Right cardiac atrium (tissue), 5 donors: ENCODE results near the gene TIMM29. TPM values are rescaled to one million over a fixed set of nuclear protein-coding genes. Genes with fewer than 3 reads are reported as not detected.

Experiments
- ATAC-seq, 2 donors: fragments of 200-7000 bp; cut with Tn5 transposase; one replicate each; pipeline versions ENCODE4 v1.8.0 to v1.9.1; 2020; ENCODE audit warnings: moderate library complexity in 2 of 2, mild to moderate bottlenecking in 1 of 2
- DNase-seq, 3 donors: peaks; one replicate each; pipeline ENCODE4 v3.0.0-alpha.2; 2020
- H3K27ac ChIP-seq: one replicate; pipeline ENCODE4 v1.5.1; 2013; ENCODE audit warnings: mild to moderate bottlenecking, low read length, control low read depth, moderate library complexity
- H3K27me3 ChIP-seq: one replicate; pipeline ENCODE4 v1.6.1; 2013; ENCODE audit not compliant: control insufficient read depth, insufficient read depth
- H3K4me1 ChIP-seq: one replicate; pipeline ENCODE4 v1.6.1; 2013; ENCODE audit warnings: low read length; ENCODE audit not compliant: control insufficient read depth, insufficient read depth
- H3K4me3 ChIP-seq: one replicate; pipeline ENCODE4 v1.5.1; 2013; ENCODE audit warnings: low read length, control low read depth
- H3K9me3 ChIP-seq: one replicate; pipeline ENCODE4 v1.6.1; 2013; ENCODE audit warnings: low read length; ENCODE audit not compliant: control insufficient read depth
- WGBS: extraction: QIAGEN DNeasy Blood & Tissue Kit; methylation state at CpG from one replicate; pipeline ENCODE4 v1.1.7; 2013; 5-methylcytosine and 5-hydroxymethylcytosine counted together
- intact Hi-C, 4 donors: fragments of 100-400 bp; cut with DNase I; formaldehyde crosslinking; loops; one replicate each; pipeline versions ENCODE4 v1.11.0 to v1.14.0; 2022 to 2023
- polyA plus RNA-seq: library from polyadenylated mRNA; stranded (reverse); fragments of 200-250 nt; gene quantifications from one replicate; pipeline ENCODE4 v1.2.3, GENCODE V29; 2013
- total RNA-seq, 4 donors: library from RNA; stranded (reverse); fragmentation: NEBNext Ultra II Directional; extraction: Animal tissue kit (Norgen Biotek cat#: 25700); gene quantifications; one replicate each; pipeline ENCODE4 v1.2.1, GENCODE V29; 2021
- donor health status: healthy with polysubstance abuse.
- donor health status: DM: no; HTN: yes; CAD: no.
- donor health status: DM: no; HTN: no; CAD: no.
- donor health status: DM: no; HTN: yes; CAD: no; lungs with severe emphysema.
- donor health status: DM: yes; HTN: yes; CAD: no.

The TIMM29 gene
- total and polyA plus RNA-seq, 5 donors = 12.2 to 14.5 (median 13.6) TPM

GRCh38 chr19:10913716-10914340 is 14.8 kb upstream of the TIMM29 start:
- no peak for ATAC-seq
- intact Hi-C loops = no loop called here

GRCh38 chr19:10915130-10916091 is 13.2 kb upstream of the TIMM29 start:
- no peaks in the 10 kb centered on the region for H3K4me1 ChIP-seq
- intact Hi-C loops = loop anchor here in 1 of 4 donors (5.0 kb wide), 1 partner anchor 38 kb away; no protein-coding TSS in a partner anchor
- no peak for DNase-seq
- 89% methylated on average over 19 of the region's 19 CpGs for WGBS
- no peaks in the 10 kb centered on the region for H3K9me3 ChIP-seq
- ATAC-seq = peak in 1 of 2 donors; percentile 6
- no peaks in the 10 kb centered on the region for H3K27me3 ChIP-seq
- H3K27ac ChIP-seq = no peak overlapping the region
- H3K4me3 ChIP-seq = no peak overlapping the region

More at GRCh38 chr19:10913716-10914340, 14.8 kb upstream of the TIMM29 start:
- Histone ChIP-seq H3K27me3 (no peaks in the 10 kb centered on the region), H3K4me3 (no peak overlapping the region), H3K9me3 (no peaks in the 10 kb centered on the region), H3K27ac (no peak overlapping the region), H3K4me1 (no peaks in the 10 kb centered on the region)
- no peak for DNase-seq
- 94% methylated on average over 24 of the region's 24 CpGs for WGBS

DNA sequence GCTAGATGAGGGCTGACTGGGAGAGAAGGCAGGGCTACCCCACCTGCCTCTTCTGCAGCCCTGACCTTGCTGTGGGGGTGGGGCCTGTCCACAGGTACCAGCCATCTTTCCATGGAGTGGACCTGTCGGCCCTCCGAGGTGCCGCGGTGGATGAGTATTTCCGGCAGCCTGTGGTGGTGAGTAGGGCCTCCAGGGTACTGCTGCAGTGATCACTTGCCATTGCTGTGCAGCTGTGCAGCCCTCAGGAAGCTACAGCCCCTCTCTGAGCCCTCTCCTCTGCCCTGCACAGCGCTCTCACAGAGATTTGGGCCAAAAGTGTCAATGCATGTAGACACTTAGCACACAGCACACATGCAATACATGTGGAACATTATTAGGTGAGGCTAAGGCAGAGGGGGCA is 12.0 kb upstream of the TIMM29 start:
- Histone ChIP-seq H3K4me3 (no peak overlapping the region), H3K27me3 (no peaks in the 10 kb centered on the region), H3K9me3 (no peaks in the 10 kb centered on the region), H3K4me1 (no peaks in the 10 kb centered on the region), H3K27ac (no peak overlapping the region)
- DNase-seq (no peak), ATAC-seq (no peak)
- intact Hi-C loops = loop anchor here in 1 of 4 donors (5.0 kb wide), 1 partner anchor 39 kb away; no protein-coding TSS in a partner anchor
- WGBS = 88% methylated on average over 6 of the region's 6 CpGs

DNA sequence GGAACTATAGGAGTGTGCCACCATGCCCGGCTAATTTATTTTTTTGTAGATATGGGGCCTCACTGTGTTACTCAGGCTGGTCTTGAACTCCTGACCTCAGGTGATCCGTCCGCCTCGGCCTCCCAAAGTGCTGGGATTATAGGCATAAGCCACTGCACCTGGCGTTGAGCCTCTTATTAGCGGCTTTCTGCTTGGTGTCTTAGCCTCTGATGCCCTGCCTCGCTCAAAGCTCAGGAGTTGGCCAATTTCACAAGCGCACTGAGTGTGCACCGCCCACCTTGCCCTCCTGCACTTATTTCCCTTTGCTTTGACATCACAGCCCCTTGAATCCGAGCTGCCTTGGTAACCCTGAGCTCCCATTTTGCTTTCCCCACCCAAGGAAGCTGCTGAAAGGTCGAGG is 10.3 kb upstream of the TIMM29 start:
- no peak for ATAC-seq
- H3K4me3 ChIP-seq = no peak overlapping the region
- intact Hi-C loops = loop anchor here in 1 of 4 donors (5.0 kb wide), 1 partner anchor 41 kb away; no protein-coding TSS in a partner anchor
- H3K9me3 ChIP-seq = no peaks in the 10 kb centered on the region
- no peaks in the 10 kb centered on the region for H3K27me3 ChIP-seq
- H3K27ac ChIP-seq = no peak overlapping the region
- WGBS = 90% methylated on average over 11 of the region's 11 CpGs
- no peak for DNase-seq
- H3K4me1 ChIP-seq = no peaks in the 10 kb centered on the region

DNA sequence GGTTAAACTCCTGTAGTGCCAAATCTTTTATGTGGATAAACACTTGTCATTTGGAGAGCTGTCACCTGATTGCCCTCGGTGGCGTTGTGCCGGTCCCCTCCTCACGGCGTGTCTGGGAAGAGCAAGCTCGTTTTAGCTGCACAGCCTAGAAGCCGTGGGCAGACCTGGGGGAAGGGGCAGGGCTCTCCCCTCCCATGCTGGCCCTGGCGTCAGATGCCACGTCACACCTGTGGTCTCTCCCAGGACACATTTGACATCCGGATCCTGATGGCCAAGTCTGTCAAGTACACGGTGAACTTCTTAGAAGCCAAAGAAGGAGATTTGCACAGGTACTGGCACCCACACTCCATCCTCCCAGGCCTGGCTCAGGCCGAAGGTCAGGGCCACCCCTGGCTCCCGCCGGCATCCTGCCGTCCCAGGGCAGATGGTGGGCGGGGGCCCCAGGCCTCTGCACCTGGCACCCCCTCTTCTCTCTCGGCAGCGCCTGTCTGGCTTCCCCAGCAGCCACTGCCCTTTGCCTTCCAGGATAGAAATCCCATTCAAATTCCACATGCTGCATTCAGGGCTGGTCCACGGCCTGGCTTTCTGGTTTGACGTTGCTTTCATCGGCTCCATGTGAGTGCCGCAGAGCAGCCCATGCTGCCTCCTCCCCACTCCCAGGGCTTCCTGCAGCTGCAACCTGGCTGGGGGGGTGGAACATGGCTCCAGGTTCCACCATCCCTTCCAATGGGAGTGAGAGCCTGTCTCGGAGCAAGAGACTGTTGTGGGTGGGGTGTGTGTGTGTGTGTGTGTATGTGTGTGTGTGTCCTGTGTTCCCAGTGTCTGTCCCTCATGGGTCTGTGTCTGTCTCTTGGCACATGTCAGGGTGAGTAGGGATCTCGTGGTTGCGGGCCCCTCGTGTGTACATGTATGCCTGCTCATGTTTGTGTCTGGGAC is 9.0 kb upstream of the TIMM29 start:
- intact Hi-C loops = loop anchor here in 3 of 4 donors (5.0 to 10.0 kb wide), 2 partner anchors 42 to 45 kb away; partner anchors contain the start of gene CARM1 (in 2 of the 3)
- Histone ChIP-seq H3K27me3 (no peaks in the 10 kb centered on the region), H3K4me3 (no peak overlapping the region), H3K27ac (no peak overlapping the region), H3K9me3 (no peaks in the 10 kb centered on the region), H3K4me1 (no peaks in the 10 kb centered on the region)
- DNase-seq = peak in 1 of 3 donors; percentile 71
- peak in 1 of 2 donors; percentile 8 for ATAC-seq
- 68% methylated on average over 26 of the region's 26 CpGs for WGBS

DNA sequence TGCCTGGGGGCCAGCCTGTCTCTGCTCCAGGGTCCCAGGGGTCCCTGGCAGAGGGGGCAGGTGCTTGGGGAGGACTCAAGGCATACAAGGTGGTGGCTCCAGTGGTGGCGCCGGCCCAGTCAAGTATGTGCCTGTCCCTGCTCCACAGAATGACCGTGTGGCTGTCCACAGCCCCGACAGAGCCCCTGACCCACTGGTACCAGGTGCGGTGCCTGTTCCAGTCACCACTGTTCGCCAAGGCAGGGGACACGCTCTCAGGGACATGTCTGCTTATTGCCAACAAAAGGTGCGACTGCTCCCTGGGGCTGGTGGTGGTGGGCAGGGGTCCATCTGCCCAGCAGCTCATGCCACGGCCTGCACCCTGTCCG is 8.3 kb upstream of the TIMM29 start:
- intact Hi-C loops = loop anchor here in 2 of 4 donors (10.0 kb wide), 1 partner anchor 45 kb away; the partner anchor contains the start of gene CARM1 (in 2 of the 2)
- no peak for ATAC-seq
- no peak overlapping the region for H3K4me3 ChIP-seq

GRCh38 chr19:10920781-10921180 is 7.8 kb upstream of the TIMM29 start:
- 87% methylated on average over 16 of the region's 16 CpGs for WGBS
- intact Hi-C loops = loop anchor here in 2 of 4 donors (10.0 kb wide), 1 partner anchor 46 kb away; the partner anchor contains the start of gene CARM1 (in 2 of the 2)
- Histone ChIP-seq H3K27ac (no peak overlapping the region), H3K4me1 (no peaks in the 10 kb centered on the region), H3K4me3 (no peak overlapping the region), H3K27me3 (no peaks in the 10 kb centered on the region), H3K9me3 (no peaks in the 10 kb centered on the region)
- DNase-seq (no peak), ATAC-seq (peak; percentile 4 to 6)

More for the DNA sequence above, 8.3 kb upstream of the TIMM29 start:
- Histone ChIP-seq H3K9me3 (no peaks in the 10 kb centered on the region), H3K27ac (no peak overlapping the region), H3K27me3 (no peaks in the 10 kb centered on the region), H3K4me1 (no peaks in the 10 kb centered on the region)
- DNase-seq = no peak
- WGBS = 93% methylated on average over 10 of the region's 10 CpGs

DNA sequence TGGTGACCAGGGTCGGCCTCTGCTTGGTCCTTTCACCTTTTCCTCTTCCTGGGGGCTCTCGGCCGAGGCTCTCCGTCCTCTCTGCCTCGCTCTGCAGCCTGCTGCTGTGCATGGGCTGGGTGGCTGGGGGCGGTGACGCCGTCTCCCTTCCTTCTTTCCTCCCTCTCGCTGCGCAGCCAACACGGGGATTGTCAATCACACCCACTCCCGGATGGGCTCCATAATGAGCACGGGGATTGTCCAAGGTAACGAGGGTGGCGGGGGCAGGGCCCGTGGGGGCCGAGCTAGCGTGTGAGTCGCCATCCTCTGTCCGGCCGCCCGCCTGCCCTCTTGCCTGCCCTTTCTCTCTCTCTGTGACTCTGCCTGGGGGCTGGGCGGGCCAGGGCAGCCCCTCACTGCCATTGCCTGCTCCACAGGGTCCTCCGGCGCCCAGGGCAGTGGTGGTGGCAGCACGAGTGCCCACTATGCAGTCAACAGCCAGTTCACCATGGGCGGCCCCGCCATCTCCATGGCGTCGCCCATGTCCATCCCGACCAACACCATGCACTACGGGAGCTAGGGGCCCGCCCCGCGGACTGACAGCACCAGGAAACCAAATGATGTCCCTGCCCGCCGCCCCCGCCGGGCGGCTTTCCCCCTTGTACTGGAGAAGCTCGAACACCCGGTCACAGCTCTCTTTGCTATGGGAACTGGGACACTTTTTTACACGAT is 7.3 kb upstream of the TIMM29 start:
- H3K9me3 ChIP-seq = no peaks in the 10 kb centered on the region
- H3K27me3 ChIP-seq = no peaks in the 10 kb centered on the region
- no peak overlapping the region for H3K27ac ChIP-seq
- ATAC-seq (peak; percentile 2 to 11), DNase-seq (no peak)
- intact Hi-C loops = loop anchor here in 2 of 4 donors (10.0 kb wide), 1 partner anchor 47 kb away; the partner anchor contains the start of gene CARM1 (in 2 of the 2)
- 85% methylated on average over 43 of the region's 43 CpGs for WGBS
- no peaks in the 10 kb centered on the region for H3K4me1 ChIP-seq
- H3K4me3 ChIP-seq = no peak overlapping the region

DNA sequence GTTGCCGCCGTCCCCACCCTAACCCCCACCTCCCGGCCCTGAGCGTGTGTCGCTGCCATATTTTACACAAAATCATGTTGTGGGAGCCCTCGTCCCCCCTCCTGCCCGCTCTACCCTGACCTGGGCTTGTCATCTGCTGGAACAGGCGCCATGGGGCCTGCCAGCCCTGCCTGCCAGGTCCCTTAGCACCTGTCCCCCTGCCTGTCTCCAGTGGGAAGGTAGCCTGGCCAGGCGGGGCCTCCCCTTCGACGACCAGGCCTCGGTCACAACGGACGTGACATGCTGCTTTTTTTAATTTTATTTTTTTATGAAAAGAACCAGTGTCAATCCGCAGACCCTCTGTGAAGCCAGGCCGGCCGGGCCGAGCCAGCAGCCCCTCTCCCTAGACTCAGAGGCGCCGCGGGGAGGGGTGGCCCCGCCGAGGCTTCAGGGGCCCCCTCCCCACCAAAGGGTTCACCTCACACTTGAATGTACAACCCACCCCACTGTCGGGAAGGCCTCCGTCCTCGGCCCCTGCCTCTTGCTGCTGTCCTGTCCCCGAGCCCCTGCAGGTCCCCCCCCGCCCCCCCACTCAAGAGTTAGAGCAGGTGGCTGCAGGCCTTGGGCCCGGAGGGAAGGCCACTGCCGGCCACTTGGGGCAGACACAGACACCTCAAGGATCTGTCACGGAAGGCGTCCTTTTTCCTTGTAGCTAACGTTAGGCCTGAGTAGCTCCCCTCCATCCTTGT is 6.5 kb upstream of the TIMM29 start:
- 77% methylated on average over 33 of the region's 33 CpGs for WGBS
- no peak for DNase-seq
- H3K27ac ChIP-seq = no peak overlapping the region
- intact Hi-C loops = loop anchor here in 2 of 4 donors (10.0 kb wide), 1 partner anchor 47 kb away; the partner anchor contains the start of gene CARM1 (in 2 of the 2)
- no peaks in the 10 kb centered on the region for H3K9me3 ChIP-seq
- H3K4me3 ChIP-seq = no peak overlapping the region
- no peaks in the 10 kb centered on the region for H3K27me3 ChIP-seq
- no peak for ATAC-seq
- no peaks in the 10 kb centered on the region for H3K4me1 ChIP-seq
